Measurements from ENCODE around the gene PDE8B.

PDE8B gene

DNA sequence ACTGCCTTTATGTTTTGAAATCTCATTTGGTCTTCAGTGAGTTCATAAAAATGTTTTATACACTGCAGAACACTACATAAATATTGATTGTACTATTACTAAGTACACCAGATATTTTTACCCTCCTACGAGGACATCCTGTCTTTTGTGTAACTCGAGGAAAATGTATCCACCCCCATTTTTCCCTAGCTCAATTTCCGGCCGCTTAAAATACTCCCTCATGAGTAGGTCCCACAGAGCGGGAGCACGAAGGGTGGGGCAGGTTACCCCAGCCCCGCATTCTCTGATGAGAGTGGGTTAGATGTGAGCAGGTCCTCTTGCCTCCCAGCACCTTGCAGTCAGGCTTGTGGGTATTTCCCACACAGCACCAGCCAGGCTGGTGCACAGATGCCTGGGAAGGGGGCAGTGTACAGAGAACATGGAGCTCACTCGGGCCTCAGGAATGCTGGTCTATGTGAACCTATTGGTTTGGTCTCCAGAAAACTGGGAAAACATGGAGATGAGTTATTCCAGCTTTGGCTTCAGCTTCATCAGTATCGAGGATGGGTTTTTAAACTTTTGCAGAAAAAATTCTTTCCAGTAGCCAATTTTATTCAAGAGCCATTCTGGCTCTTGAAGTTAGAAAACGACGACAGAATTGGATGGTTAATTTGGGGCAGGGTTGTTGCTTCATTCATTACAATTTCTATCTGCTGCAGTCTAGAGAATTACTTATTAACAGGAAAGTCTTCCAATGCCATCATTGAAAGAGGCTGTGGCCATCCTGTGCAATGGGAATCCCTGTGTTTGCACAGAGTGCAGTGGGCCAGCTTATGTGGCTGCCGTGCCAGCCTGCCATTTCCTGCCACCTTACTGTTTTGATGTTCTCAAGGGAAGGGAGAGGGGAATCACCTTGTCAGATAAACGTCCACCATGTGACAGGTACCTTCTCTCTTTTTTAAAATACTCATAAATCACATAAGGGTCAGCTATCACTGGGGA, 208.4 kb downstream of the PDE8B start:
- no peak for DNase-seq

DNA sequence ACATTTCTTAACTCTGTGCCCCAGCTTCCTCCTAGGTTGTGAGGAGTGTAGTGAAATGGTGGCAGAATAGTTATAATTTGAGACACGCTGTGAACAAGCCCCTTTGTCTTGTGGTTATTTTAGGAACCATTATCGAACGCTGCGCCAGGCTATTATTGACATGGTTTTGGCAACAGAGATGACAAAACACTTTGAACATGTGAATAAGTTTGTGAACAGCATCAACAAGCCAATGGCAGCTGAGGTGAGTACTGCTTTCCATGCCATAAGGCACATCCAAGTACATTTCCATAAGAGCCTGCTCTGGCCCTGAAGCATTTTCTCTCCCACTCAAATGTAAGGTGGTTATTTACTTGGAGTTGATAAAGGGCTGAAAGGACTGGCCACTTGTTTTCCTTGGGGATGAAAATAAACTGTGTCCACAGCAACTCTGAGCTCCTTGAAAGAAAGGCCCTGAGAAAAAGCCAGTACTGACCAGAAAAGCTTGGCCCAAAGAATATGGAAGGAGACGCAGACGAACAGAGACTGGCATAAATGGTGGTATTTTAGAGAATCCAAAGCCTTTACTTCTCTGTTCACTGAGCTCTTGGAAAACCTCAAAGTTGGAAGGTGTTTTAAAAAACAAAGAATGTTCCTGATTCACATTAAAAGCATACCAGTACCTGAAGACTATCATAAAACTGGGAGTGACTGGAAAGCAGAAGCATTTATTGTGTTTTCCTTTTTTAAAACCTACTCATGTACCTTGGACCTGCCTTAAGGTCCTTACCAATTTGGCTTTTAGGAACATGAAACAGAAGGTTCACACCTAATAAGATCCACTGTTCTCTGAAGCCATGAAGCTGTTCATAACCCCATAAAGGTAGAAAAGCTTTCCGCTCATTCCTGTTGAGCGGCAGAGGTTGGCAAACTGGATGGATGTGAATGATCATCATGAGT, 209.4 kb downstream of the PDE8B start:
- no peak for DNase-seq

DNA sequence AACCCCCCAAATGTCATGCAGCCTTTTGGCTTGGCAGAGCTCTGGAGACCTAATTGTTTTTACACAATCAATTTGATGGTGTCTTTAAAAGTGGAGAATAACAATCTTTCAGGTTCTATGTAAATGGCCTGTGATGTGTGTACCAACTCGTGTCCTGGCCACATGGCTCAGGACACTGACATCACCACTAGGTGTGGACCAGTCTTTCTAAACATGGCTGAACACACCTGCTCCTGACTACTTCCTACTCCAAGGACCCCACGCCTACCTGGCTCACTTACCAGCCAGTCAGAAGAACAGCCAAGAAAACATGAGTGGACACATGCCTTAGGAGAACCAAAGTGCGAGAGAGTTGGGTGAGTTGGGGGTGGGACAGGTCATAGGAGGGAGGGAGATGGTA, 210.5 kb downstream of the PDE8B start:
- no peak for DNase-seq

DNA sequence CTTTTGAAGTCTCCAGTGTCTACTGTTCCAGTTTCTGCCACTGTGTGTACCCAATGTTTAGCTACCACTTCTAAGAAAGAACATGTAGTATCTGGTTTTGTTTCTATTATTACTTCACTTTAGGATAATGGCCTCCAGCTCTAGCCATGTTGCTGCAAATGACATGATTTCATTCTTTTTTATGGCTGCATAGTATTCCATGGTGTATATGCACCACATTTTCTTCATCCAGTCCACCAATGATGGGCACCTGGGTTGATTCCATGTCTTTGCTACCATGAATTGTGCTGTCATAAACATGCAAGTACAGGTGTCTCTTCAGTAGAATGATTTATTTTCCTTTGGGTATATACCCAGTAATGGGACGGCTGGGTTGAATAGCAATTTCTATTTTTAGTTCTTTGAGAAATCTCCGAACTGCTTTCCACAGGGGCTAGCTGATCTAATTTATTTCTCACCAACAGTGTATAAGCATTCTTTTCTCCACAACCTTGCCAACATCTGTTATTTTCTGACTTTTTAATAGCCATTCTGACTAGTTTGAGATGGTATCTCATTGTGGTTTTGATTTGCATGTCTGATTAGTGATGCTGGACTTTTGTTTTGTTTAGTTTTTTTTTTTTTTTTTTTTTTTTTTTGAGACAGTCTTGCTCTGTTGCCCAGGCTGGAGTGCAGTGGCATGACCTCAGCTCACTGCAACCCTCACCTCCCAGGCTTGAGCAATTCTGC, 212.7 kb downstream of the PDE8B start:
- DNase-seq: no peak

GRCh38 chr5:77424921-77425320, 214.4 kb downstream of the PDE8B start:
- no peak for DNase-seq

- no peak for DNase-seq
These were observed 214.9 kb downstream of the PDE8B start for GRCh38 chr5:77425420-77425819.

- DNase-seq: no peak
These were observed 215.6 kb downstream of the PDE8B start for GRCh38 chr5:77425998-77426659.

DNA sequence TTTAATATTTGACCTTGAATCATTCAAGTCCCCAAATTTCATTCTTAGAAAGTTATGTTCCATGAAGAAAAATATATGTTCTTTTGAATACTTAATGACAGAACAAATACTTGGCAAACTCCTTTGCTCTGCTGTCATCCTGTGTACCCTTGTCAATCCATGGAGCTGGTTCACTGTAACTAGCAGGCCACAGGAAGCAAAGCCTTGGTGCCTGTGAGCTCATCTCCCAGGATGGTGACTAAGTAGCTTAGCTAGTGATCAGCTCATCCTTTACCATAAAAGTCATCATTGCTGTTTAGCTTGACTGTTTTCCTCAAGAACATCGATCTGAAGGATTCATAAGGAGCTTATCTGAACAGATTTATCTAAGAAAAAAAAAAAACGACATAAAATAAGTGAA, 216.2 kb downstream of the PDE8B start:
- no peak for DNase-seq

DNA sequence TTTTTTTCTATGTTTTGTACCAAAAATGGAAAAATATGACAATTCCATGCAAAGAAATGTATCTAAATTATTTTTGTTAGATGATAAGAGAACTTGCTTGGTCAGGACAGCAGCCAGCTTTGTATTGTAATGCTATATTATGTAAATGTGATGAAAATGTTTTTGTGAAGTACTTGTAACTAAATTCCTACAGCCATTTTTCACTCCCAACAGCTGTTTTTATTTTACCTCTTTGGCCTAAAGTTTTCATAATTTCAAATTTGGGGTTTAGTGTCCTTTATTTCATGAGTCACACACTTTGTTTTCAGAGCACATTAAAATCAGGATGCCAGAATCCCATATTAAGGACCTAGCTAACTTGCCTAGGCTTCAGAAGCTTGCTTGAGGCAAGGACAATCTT, 217.5 kb downstream of the PDE8B start:
- no peak for DNase-seq

DNA sequence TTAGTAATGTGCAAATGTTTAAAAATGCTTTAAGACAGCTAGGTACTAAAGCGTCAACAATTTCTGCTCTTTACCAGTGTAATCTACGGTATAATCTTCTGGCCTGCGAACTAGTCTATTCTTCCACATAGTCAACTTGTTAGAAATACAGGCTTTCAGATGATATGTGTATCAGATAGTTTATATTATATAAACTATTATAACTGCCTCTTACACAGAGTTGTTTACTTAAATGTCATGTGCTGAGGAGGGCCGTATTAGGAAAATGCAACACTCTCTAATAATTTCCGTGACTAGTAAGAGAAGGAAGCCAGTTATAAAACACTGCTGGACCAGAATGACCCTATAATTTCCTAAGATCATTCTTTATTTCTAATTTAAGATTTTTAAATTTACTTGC, 218.0 kb downstream of the PDE8B start:
- no peak for DNase-seq

DNA sequence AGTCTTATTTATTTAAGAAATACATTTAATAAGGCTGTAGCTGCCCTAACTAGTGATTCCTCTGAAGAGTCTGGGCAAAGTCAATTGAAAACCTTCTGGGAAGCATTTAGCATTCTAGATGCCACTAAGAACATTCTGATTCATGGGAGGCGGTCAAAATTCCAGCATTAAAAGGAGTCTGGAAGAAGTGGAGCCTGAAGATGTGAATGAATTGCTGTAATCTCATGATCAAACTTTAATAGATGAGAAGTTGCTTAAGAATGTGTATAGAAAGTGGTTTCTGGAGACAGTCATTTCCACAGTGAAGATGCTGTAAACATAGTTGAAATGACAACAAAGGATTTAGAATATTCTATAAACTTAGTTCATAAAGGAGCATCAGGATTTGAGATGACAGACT, 220.2 kb downstream of the PDE8B start:
- DNase-seq: no peak

DNA sequence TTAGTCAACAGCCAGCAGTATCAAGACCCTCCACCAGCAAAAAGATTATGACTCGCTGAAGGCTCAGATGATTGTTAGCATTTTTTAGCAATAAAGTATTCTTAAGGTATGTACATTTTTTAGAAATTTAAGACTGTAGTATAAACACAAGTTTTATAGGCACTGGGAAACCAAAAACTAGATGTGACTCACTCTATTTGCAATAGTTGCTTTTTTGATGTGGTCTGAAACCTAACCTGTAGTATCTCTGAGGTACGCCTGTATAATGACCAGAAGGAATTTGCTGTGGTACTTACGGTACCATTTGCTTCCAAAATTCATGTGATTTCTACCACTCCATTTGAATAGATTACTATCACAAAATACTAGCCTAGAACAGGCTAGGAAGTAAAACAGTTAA, 220.8 kb downstream of the PDE8B start:
- no peak for DNase-seq

DNA sequence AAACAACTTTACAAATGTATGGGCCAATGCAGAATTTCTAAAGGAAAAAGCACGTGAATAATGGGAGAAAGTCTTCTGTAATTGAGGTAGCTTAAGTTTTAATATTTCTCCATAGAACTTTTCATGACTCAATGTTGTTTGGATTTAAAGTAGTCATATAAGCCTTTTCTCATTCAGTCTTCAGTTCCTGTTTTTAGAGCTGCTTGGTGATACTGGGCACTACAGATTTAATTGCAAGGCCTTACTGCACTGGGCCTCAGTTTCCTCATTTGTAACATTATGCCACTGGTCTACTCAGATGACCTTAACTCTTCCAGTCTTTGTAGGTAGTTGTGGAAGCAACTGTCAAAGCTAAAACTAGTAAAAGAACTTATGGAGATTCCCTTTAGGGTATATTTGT, 221.2 kb downstream of the PDE8B start:
- DNase-seq: no peak

DNA sequence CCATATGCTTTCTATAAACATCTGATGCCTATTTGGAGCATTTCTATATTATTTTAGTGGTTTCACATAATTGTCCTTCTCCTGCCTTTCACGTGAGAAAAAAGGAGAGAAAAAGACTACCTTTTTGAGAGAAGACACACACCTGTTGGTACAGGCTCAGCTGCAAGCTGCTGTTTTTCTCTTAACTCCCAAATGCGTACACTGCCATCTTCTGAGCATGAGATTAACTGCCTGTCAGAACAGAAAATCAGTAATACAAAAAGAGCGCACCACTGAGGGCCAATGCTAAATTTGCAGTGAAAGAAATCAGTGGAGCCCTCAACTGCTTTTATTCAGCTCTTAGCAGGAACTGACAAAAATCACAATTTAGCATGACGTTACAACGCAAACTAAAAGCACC, 226.7 kb downstream of the PDE8B start:
- peak; percentile 29 for DNase-seq

GRCh38 chr5:77438071-77438470, 227.6 kb downstream of the PDE8B start:
- no peak for DNase-seq

DNA sequence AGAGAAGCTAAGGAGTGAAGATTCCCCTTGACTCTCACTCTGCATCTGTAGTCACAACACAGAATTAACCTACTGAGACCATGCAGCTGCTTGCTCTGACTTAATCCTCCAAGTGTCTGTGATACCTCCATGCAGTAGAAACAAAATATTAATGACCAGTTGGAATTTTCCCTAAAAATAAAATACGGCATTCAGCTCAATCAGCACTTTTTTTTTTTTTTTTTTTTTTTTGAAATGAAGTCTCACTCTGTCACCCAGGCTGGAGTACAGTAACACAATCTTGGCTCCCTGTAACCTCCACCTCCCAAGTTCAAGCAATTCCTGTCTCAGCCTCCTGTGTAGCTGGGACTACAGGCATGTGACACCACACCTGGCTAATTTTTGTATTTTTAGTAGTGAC, 233.2 kb downstream of the PDE8B start:
- DNase-seq: no peak

DNA sequence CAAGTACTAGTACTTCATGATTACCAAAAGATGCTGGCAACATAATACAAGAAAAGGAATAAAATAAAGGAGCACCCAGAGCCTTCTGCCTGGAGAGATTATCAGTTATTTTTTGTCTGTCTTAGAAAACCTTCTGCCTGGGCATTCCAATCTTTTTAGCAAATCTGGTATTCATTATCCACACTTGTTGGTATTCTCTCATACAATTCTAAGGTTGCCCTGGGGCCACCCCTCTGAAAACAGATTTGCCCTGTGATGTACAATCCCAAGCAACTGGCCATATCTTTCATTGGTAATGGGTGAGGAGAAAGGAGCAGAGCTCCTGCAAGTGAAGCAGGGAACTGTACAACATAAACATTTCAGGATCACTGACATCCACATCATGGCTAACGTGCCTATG, 233.9 kb downstream of the PDE8B start:
- DNase-seq: no peak

DNA sequence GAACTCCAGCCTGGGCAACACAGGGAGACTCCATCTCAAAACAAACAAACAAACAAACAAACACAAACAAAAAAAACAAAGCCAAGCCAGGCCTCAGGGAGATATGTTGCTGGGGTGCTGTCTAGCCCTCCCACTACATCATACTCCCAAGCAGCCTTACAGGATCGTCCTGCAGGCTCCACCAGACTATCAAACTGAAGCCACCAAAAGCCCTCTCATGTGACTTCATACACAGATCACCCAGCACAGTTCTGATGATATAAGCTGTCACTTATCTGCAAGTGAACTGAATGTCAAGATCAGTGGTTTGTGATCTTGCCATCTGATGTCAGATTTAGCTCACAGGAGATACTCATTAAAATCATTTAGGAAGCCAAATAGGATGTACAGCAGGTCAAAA, 238.4 kb downstream of the PDE8B start:
- no peak for DNase-seq

DNA sequence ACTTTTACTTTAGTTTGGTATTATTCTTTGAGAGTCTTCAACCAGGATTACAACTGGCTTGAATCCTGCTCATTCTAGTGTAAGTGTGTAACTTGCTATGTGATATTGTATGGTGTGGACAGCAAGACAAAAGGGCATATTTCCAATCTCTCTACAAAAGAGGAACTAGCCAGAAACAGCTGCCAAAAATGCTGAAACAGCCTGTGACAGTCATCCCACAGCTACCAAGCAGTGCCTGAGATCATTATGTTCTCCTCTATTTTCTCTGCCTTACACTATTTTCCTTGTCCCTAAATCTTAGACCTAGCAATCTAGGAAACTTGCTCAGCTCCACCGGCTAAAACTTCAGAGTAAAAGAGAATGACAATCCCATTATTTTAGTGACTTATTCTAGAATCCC, 238.8 kb downstream of the PDE8B start:
- DNase-seq: no peak

DNA sequence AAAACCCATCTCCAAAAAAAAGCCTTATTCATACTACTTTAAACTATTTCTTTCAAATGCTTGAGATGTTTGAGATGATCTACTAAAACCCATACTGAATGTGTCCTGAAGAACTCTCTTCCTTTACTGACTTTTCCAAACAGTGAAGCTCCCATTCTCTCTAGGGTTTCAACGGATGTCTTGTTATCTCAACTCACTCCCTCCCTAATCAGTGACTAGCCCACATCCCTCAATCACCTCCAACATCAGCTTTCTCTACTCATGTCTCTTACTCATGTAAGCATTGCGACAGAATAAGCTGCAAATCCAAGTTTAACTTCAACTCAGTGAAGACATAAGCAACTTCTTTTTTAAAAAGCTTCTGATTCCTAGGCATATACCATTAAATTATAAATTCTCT, 239.5 kb downstream of the PDE8B start:
- no peak for DNase-seq

DNA sequence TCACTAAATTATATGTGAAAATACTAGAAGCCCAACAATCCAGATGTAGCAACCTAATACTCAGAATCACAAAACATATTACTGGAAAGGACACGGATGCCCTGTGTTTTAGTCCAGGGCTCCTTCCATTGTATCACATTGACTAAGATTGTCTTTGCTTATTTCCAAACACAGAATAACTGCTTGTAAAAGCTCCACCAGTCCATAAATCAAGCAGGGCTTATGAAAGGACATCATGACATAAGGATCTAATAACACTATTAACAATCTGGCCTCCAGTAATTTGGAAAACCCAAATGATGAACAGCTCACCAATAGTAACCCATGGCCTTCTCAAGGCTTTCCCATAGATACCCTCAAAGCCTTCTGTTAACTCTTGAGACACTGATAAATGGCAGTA, 241.9 kb downstream of the PDE8B start:
- no peak for DNase-seq

GRCh38 chr5:77454123-77454522, 243.6 kb downstream of the PDE8B start:
- no peak for DNase-seq

- no peak for DNase-seq
These were observed 250.8 kb downstream of the PDE8B start for GRCh38 chr5:77461287-77461686.
